Measurements from ENCODE around the gene CMTM8. TPM values are rescaled to one million over a fixed set of nuclear protein-coding genes. Genes with fewer than 3 reads are reported as not detected.

Gene CMTM8
- polyA plus RNA-seq, 4 donors: 5.4 to 41.3 (median 8.0) TPM

DNA sequence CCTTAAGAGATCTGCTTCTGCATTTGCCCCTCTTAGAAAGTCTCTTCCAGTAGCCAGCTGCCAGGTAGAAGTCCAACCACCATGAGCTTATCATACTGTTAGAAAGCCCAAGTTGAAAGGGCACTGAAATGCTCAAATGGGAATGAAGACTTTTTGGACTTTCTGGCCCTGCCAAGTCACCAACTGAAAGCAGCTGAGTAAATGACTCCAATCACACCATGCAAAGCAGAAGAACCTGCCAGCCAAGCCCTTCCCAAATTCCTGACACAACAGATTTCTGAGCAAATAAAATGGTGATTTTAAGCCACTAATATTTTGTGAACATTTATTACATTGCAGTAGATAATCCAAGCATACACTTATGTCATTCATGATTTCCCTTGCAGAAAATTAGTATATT, 2.1 kb upstream of the CMTM8 start:
- Histone ChIP-seq H3K4me1 (ENCODE audit: control insufficient read depth in 3 of 3, insufficient read depth in 2 of 3, low read depth in 1 of 3, low read length in 2 of 3) (peaks cover 0 to 8% (median 2%) of the 10 kb centered on the region in 3 donors), H3K4me3 (ENCODE audit: low read depth in 1 of 3, low read length in 3 of 3) (no peak overlapping the region), H3K9me3 (ENCODE audit: control insufficient read depth in 2 of 2, insufficient read depth in 1 of 2, low read depth in 1 of 2, low read length in 1 of 2) (no peaks in the 10 kb centered on the region), H3K36me3 (ENCODE audit: control insufficient read depth in 3 of 3, insufficient read depth in 2 of 3, low read depth in 1 of 3, low read length in 3 of 3) (peaks cover 0 to 3% (median 0%) of the 10 kb centered on the region in 3 donors), H3K27me3 (ENCODE audit: control insufficient read depth in 3 of 3, insufficient read depth in 3 of 3, low read length in 3 of 3) (no peaks in the 10 kb centered on the region), H3K27ac (ENCODE audit: low read depth in 1 of 3, low read length in 2 of 3) (no peak overlapping the region)
- no peak for DNase-seq
- FAIRE-seq: no peak

DNA sequence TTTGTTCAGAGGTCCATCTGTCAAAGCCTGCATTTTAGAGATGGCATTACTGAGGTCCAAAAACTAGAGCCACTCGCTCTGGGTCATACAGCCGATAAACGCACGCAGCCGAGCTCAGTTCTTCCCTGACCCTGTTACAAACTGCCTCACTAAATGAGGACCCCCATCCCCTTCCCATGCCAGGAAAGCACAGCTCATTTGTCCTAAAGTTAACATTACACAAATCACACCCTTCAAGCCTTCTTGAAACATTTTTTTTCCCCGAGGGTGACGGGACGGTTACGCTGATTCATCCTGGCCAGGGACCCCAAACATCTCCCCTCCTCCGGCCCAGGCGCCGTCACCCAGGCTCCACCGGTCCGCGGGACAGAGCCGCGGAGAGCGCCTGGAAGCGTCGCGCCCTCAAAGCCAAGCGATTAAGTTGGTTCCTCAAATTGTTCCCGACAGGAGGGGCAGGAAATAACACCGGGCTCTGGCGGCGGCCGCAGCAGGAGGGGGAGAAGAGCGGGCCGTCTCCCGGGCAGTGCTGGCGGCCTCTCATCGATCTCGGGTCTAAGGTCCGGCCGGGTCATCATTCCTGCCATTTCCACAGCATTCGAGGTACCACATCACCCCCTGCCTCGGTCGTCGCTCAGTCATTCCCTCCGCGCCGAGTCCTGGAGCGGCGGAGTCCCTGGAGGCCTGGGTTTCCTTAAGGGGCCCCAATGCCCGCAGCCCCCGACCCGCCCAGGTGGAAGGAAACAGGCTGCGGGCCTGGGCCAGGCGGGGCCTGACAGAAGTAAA, 619 bp upstream of the CMTM8 start:
- no peaks in the 10 kb centered on the region for H3K9me3 ChIP-seq (ENCODE audit: control insufficient read depth in 2 of 2, insufficient read depth in 1 of 2, low read depth in 1 of 2, low read length in 1 of 2)
- DNase-seq: peak; percentile 66 to 77
- FAIRE-seq: no peak
- peak overlapping the region; percentile 47 to 87 (median 58) for H3K4me3 ChIP-seq (ENCODE audit: low read depth in 1 of 3, low read length in 3 of 3)
- peak overlapping the region; percentile 52 to 75 (median 57) for H3K27ac ChIP-seq (ENCODE audit: low read depth in 1 of 3, low read length in 2 of 3)
- 4 to 7% (median 6%) methylated on average over 46 to 49 of the region's 49 CpGs for WGBS, 3 donors
- H3K36me3 ChIP-seq (ENCODE audit: control insufficient read depth in 3 of 3, insufficient read depth in 2 of 3, low read depth in 1 of 3, low read length in 3 of 3): peaks cover 0 to 8% (median 0%) of the 10 kb centered on the region in 3 donors
- peaks cover 0 to 8% (median 2%) of the 10 kb centered on the region in 3 donors for H3K4me1 ChIP-seq (ENCODE audit: control insufficient read depth in 3 of 3, insufficient read depth in 2 of 3, low read depth in 1 of 3, low read length in 2 of 3)
- no peaks in the 10 kb centered on the region for H3K27me3 ChIP-seq (ENCODE audit: control insufficient read depth in 3 of 3, insufficient read depth in 3 of 3, low read length in 3 of 3)

- FAIRE-seq: no peak
- WGBS, 3 donors: 35 to 44% (median 35%) methylated on average over 12 of the region's 12 CpGs
- DNase-seq: peak; percentile 70 to 74
- Histone ChIP-seq H3K36me3 (ENCODE audit: control insufficient read depth in 3 of 3, insufficient read depth in 2 of 3, low read depth in 1 of 3, low read length in 3 of 3) (peaks cover 0 to 13% (median 0%) of the 10 kb centered on the region in 3 donors), H3K4me3 (ENCODE audit: low read depth in 1 of 3, low read length in 3 of 3) (peak overlapping the region; percentile 58 to 87 (median 87)), H3K27me3 (ENCODE audit: control insufficient read depth in 3 of 3, insufficient read depth in 3 of 3, low read length in 3 of 3) (no peaks in the 10 kb centered on the region), H3K27ac (ENCODE audit: low read depth in 1 of 3, low read length in 2 of 3) (peak overlapping the region in 2 of 3 donors; percentile 69 to 72), H3K9me3 (ENCODE audit: control insufficient read depth in 2 of 2, insufficient read depth in 1 of 2, low read depth in 1 of 2, low read length in 1 of 2) (no peaks in the 10 kb centered on the region), H3K4me1 (ENCODE audit: control insufficient read depth in 3 of 3, insufficient read depth in 2 of 3, low read depth in 1 of 3, low read length in 2 of 3) (peaks cover 0 to 8% (median 2%) of the 10 kb centered on the region in 3 donors)
These were observed 1.1 kb downstream of the CMTM8 start for GRCh38 chr3:32239307-32240158.

- Histone ChIP-seq H3K36me3 (ENCODE audit: control insufficient read depth in 3 of 3, insufficient read depth in 2 of 3, low read depth in 1 of 3, low read length in 3 of 3) (peaks cover 0 to 13% (median 0%) of the 10 kb centered on the region in 3 donors), H3K4me1 (ENCODE audit: control insufficient read depth in 3 of 3, insufficient read depth in 2 of 3, low read depth in 1 of 3, low read length in 2 of 3) (peaks cover 0 to 8% (median 2%) of the 10 kb centered on the region in 3 donors), H3K27ac (ENCODE audit: low read depth in 1 of 3, low read length in 2 of 3) (no peak overlapping the region), H3K9me3 (ENCODE audit: control insufficient read depth in 2 of 2, insufficient read depth in 1 of 2, low read depth in 1 of 2, low read length in 1 of 2) (no peaks in the 10 kb centered on the region), H3K4me3 (ENCODE audit: low read depth in 1 of 3, low read length in 3 of 3) (peak overlapping the region in 1 of 3 donors; percentile 87), H3K27me3 (ENCODE audit: control insufficient read depth in 3 of 3, insufficient read depth in 3 of 3, low read length in 3 of 3) (no peaks in the 10 kb centered on the region)
- 58 to 67% (median 61%) methylated on average over 6 of the region's 6 CpGs for WGBS, 3 donors
- DNase-seq: peak; percentile 44 to 59
- no peak for FAIRE-seq
These were observed 1.7 kb downstream of the CMTM8 start for GRCh38 chr3:32240159-32240545.

- FAIRE-seq: no peak
- 82 to 91% (median 90%) methylated on average over 4 of the region's 4 CpGs for WGBS, 3 donors
- no peak overlapping the region for H3K4me3 ChIP-seq (ENCODE audit: low read depth in 1 of 3, low read length in 3 of 3)
- H3K4me1 ChIP-seq (ENCODE audit: control insufficient read depth in 3 of 3, insufficient read depth in 2 of 3, low read depth in 1 of 3, low read length in 2 of 3): peaks cover 0 to 9% (median 2%) of the 10 kb centered on the region in 3 donors
- no peaks in the 10 kb centered on the region for H3K27me3 ChIP-seq (ENCODE audit: control insufficient read depth in 3 of 3, insufficient read depth in 3 of 3, low read length in 3 of 3)
- DNase-seq: no peak
- H3K9me3 ChIP-seq (ENCODE audit: control insufficient read depth in 2 of 2, insufficient read depth in 1 of 2, low read depth in 1 of 2, low read length in 1 of 2): no peaks in the 10 kb centered on the region
- no peak overlapping the region for H3K27ac ChIP-seq (ENCODE audit: low read depth in 1 of 3, low read length in 2 of 3)
- H3K36me3 ChIP-seq (ENCODE audit: control insufficient read depth in 3 of 3, insufficient read depth in 2 of 3, low read depth in 1 of 3, low read length in 3 of 3): peaks cover 0 to 13% (median 0%) of the 10 kb centered on the region in 3 donors
These were observed 2.6 kb downstream of the CMTM8 start for GRCh38 chr3:32241100-32241499.

DNA sequence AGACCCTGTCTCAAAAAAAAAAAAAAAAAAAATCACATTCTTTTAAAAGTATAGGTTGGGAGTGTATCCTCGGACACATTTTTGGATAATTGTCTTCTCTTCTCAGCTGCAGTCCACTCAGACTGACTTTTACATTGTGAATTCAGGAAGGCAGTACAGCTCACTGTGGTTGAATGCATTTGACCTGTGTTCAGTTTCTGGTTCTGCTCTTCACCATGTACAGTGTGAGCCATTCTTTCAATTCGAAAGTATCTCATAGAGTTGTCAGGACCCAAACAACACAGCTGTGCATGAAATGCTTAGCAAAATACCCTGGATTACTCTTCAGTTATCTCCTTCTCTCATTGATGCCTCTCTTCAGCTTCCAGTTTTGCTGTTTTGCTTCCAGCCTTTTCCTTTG, 5.0 kb downstream of the CMTM8 start:
- DNase-seq (no peak), FAIRE-seq (no peak)
- WGBS, 3 donors: 94 to 96% (median 95%) methylated on average over 2 of the region's 2 CpGs
- Histone ChIP-seq H3K4me1 (ENCODE audit: control insufficient read depth in 3 of 3, insufficient read depth in 2 of 3, low read depth in 1 of 3, low read length in 2 of 3) (peaks cover 0 to 12% (median 3%) of the 10 kb centered on the region in 3 donors), H3K36me3 (ENCODE audit: control insufficient read depth in 3 of 3, insufficient read depth in 2 of 3, low read depth in 1 of 3, low read length in 3 of 3) (peaks cover 0 to 13% (median 0%) of the 10 kb centered on the region in 3 donors), H3K9me3 (ENCODE audit: control insufficient read depth in 2 of 2, insufficient read depth in 1 of 2, low read depth in 1 of 2, low read length in 1 of 2) (no peaks in the 10 kb centered on the region), H3K4me3 (ENCODE audit: low read depth in 1 of 3, low read length in 3 of 3) (no peak overlapping the region), H3K27ac (ENCODE audit: low read depth in 1 of 3, low read length in 2 of 3) (no peak overlapping the region), H3K27me3 (ENCODE audit: control insufficient read depth in 3 of 3, insufficient read depth in 3 of 3, low read length in 3 of 3) (no peaks in the 10 kb centered on the region)

DNA sequence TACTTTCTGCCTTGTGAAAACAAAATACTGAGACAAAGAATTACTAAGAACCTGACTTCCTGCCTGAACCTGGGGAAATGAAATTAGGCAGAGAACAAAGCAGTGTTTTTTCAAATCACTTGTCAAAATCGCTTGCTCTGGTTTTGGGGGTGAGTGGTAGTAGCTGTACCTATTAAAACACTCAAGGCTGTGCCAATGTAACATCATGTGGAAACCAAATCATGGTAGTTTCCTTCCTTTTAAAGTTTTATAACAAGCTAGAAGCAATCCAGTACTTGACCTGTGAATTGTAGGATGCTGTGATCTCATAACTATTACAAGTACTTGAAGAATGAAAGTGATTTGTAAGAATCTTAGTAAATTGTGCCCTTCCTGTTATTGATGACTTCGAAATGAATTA, 6.7 kb downstream of the CMTM8 start:
- 50 to 64% (median 62%) methylated on average over 2 of the region's 2 CpGs for WGBS, 3 donors
- FAIRE-seq: no peak
- no peaks in the 10 kb centered on the region for H3K27me3 ChIP-seq (ENCODE audit: control insufficient read depth in 3 of 3, insufficient read depth in 3 of 3, low read length in 3 of 3)
- DNase-seq: no peak
- H3K4me1 ChIP-seq (ENCODE audit: control insufficient read depth in 3 of 3, insufficient read depth in 2 of 3, low read depth in 1 of 3, low read length in 2 of 3): peaks cover 0 to 4% (median 2%) of the 10 kb centered on the region in 3 donors
- H3K27ac ChIP-seq (ENCODE audit: low read depth in 1 of 3, low read length in 2 of 3): no peak overlapping the region
- no peak overlapping the region for H3K4me3 ChIP-seq (ENCODE audit: low read depth in 1 of 3, low read length in 3 of 3)
- H3K36me3 ChIP-seq (ENCODE audit: control insufficient read depth in 3 of 3, insufficient read depth in 2 of 3, low read depth in 1 of 3, low read length in 3 of 3): peaks cover 0 to 13% (median 0%) of the 10 kb centered on the region in 3 donors
- H3K9me3 ChIP-seq (ENCODE audit: control insufficient read depth in 2 of 2, insufficient read depth in 1 of 2, low read depth in 1 of 2, low read length in 1 of 2): no peaks in the 10 kb centered on the region

GRCh38 chr3:32246079-32246675, 7.7 kb downstream of the CMTM8 start:
- Histone ChIP-seq H3K4me1 (ENCODE audit: control insufficient read depth in 3 of 3, insufficient read depth in 2 of 3, low read depth in 1 of 3, low read length in 2 of 3) (peaks cover 0 to 4% (median 2%) of the 10 kb centered on the region in 3 donors), H3K36me3 (ENCODE audit: control insufficient read depth in 3 of 3, insufficient read depth in 2 of 3, low read depth in 1 of 3, low read length in 3 of 3) (peaks cover 0 to 10% (median 0%) of the 10 kb centered on the region in 3 donors), H3K27me3 (ENCODE audit: control insufficient read depth in 3 of 3, insufficient read depth in 3 of 3, low read length in 3 of 3) (no peaks in the 10 kb centered on the region), H3K27ac (ENCODE audit: low read depth in 1 of 3, low read length in 2 of 3) (peak overlapping the region in 1 of 3 donors; percentile 9), H3K9me3 (ENCODE audit: control insufficient read depth in 2 of 2, insufficient read depth in 1 of 2, low read depth in 1 of 2, low read length in 1 of 2) (no peaks in the 10 kb centered on the region), H3K4me3 (ENCODE audit: low read depth in 1 of 3, low read length in 3 of 3) (no peak overlapping the region)
- FAIRE-seq (no peak), DNase-seq (peak in 1 of 2 donors; percentile 70)
- WGBS, 3 donors: 45 to 71% (median 58%) methylated on average over 4 of the region's 4 CpGs

Measured in small intestine (tissue), 7 donors.